Kidney glomerular epithelial cell (primary cell): ENCODE data around the gene IRAK2.
"Not testable (repeated sequence)": the region's sequence is repeated elsewhere in the genome, so short reads cannot be mapped to it uniquely, and the experiment has no call there.

Experiments used
- DNase-seq: peaks from one replicate; lab custom pipeline; 2025; lab: John Stamatoyannopoulos, UW

Gene IRAK2

DNA sequence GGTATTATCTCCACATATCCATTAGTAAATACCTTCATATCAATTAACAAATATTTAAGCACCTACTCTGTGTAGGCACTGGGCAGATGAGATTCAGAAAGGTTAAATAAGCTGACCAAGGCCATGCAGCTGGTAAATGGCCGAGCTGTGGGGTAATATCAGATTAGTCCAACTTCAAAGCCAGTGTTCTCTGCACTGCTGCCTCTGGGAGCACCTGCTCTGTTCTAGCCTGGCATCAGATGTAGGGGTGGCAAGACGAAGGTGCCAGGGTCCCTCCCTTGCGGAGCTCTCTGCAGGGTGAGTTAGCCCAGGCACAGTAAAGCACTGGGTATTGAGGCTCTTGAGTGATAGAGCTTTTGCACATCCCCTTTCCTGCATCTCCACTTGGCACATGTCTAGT lies 89.0 kb downstream of the IRAK2 start:
- DNase-seq, result no peak

DNA sequence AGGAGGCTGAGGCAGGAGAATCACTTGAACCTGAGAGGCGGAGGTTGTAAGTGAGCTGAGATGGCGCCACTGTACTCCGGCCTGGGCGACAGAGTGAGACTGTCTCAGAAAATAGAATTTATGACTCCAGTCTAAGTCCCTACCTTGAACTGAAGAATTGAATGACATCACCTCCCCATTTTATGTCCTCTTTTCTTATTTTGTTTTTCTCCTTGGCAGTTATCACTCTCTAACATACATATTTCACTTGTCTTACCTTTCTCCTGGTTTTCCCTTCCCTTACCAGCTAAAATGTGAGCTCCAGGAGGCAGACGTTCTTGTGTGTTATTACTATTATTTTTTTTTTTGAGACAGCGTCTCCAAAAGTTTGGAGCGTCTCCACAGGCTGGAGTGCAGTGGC lies 91.1 kb downstream of the IRAK2 start:
- no peak for DNase-seq

DNA sequence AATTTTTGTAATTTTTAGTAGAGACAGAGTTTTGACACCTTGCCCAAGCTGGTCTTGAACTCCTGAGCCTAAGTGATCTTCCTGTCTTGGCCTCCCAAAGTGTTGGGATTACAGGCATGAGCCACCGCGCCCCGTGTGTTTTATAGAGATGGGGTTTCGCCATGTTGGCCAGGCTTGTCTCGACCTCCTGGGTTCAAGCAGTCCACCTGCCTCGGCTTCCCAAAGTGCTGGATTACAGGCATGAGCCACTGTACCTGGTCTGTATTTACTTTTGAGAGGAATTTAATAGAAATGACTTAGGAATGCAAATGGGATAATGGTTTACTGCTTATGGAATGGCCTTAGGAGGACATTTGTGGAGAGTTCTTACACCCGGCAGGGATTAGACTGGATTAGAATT lies 94.3 kb downstream of the IRAK2 start:
- no peak for DNase-seq

DNA sequence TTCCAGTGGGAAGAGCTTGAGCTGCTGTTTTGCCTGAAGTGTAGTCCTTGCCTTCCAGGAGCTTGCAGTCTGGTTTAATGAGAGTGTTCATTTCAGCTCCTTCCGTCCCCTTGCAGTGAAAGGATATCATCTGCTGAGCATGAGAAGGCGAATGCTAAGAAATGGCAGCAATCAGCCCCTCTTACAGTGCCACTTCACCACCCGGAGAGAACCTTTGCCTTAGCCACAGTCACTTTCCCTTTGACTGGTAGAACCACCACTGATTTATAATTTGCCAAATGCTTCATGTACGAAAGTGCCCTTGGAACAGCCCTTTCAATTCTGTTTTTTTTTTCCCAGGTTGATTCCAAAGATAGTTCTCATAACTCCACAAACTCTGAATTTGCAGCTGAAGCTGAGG lies 95.1 kb downstream of the IRAK2 start:
- no peak for DNase-seq

DNA sequence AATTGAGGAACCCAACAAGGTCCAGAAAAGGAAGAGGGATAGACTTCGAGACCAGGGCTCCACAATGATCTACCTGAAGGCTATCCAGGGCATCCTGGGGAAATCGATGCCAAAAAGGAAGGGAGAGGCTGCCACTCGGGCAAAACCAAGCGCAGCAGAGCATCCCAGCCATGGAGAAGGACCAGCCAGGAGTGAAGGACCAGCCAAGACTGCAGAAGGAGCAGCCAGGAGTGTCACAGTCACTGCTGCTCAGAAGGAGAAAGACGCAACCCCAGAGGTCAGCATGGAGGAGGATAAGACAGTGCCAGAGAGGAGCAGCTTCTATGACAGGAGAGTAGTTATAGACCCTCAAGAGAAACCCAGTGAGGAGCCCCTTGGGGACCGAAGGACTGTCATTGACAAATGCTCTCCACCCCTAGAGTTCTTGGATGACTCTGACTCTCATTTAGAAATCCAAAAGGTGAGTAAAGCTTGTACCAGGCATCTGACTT lies 95.5 kb downstream of the IRAK2 start:
- DNase-seq, result no peak

DNA sequence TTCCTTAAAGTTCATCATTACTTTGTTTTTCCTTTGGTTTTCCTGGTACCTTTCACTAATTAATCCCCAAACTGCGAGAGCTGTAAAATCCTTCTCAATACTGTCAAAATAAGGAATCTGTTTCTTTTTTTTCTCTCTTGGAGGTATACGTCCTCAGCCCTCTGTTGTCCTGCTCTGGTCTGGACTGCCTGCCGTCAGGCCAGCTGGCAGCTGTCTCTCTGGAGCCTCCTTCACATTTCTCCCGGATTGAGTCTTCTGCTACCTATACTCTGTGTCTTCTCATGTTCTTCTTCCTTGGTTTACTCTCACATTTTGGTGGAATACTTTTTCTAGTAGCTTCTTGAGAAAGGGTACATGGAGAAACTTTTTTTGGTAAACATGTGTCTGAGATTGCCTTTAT lies 97.3 kb downstream of the IRAK2 start:
- no peak for DNase-seq

DNA sequence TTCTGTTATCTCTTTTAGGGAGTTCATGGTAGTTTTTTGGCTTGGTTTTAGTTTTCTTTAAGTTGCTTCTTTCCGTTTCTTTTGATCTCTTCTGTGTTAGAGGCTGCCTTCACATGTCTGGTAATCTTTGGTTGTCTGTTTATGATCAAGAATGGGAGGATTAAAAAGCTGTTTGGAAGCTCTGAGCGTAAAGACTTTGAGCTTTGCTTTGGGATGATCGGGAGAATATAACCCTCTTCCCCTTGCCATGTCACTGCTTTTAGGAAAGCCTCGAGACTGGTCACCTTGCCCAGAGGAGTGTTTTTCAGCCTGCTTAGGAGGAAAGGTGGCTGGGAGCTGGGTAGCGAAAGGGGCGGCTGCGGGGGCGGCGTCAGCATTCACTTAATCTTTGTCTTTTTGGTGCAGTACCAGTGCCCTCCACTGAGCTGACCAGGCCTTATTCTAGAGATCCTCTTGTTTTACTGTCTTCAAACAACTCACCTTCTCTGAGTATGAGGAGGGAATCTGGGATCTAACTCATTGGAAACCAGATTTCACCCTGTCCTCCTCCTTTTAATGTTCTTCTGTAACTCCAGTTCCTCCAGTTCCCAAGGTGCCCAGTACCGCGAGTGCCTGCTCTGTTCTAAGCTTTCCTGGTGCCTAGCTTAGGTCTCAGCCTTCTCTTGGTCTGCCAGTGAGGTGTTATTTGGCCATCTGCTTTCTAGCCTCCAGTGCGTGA lies 99.1 kb downstream of the IRAK2 start:
- DNase-seq, result no peak

DNA sequence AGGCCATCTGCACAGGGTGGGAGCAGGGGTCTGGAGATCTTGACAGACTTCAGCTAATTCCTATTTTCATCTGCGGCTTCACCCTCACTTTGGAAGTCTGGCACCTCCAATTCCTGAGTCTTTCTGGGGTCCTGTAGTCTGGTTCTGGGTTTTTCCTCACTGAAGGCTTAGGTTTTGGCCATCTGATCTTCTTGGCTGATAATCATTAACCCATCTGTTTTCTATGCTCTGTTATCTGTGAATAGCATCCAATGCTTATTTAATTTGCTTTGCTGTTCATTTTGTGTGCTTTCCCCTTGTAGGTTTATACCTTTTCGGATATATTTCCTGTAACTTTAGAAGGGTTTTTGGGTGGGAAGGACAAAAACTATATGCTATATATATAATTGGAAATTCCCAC lies 101.1 kb downstream of the IRAK2 start:
- no peak for DNase-seq

DNA sequence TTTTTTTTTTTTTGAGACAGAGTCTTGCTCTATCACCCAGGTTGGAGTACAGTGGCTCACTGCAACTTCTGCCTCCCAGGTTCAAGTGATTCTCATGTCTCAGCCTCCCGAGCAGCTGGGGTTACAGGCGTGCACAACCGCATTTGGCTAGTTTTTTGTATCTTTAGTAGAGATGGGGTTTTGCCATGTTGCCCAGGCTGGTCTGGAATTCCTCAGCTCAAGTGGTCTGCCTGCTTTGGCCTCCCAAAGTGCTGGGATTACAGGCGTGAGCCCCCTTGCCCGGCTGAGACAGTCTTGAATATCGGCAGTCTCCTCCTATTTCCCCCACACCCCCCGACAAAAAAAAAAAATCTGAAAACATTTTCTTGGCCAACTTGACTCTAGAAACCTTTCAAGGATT lies 102.2 kb downstream of the IRAK2 start:
- DNase-seq, result not testable (repeated sequence)

DNA sequence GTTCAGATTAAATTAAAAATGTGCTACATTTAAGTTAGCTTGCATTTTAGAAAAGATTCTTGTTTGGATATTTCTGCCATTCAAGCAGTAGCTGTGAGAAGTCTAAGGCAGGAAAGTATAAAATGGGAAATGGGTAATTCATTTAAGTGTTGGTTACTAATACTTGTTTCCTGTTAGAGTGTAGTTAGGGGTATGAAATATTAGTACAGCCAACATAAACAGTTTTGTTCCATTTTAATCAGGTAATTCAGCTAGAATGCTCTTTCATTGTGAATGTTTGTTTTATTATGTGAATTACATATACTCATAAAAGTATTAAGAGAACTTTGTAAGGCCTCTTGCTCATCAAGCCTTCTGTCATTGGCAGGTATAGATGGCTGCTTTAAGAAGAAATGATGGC lies 103.4 kb downstream of the IRAK2 start:
- DNase-seq, result no peak

DNA sequence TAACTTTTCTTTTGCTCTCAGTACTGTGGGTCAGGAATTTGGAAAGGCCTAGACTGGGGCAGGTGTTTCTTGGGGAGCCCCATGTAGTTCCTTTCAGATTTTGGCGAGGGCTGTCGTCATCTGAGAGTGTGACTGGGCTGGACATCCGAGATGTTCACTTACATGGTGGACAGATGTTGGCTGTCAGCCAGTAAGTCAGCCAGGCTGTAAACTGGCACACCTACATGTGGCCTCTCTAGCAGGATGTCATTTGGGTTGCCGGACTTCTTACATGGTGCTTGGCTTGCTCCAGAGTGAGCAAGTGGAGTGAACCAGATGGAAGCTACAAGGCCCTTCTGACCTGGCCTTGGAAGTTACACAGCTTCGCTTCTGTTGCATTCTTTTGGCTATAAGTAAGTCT lies 104.2 kb downstream of the IRAK2 start:
- DNase-seq, result no peak

DNA sequence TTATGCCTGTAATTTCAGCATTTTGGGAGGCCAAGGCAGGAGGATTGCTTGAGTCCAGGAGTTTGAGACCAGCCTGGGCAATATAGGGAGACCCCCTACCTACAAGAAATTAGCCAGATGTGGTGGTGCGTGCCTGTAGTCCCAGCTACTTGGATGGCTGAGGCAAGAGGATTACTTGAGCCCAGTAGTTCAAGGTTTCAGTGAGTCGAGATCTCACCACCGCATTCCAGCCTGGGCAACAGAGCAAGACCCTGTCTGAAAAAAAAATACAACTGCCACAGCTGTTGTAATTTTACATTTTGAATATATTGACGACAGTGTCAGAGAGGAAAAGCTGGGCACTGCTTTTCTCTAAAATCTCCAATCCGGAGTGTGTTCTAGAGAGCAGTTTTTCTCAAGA lies 104.7 kb downstream of the IRAK2 start:
- no peak for DNase-seq

DNA sequence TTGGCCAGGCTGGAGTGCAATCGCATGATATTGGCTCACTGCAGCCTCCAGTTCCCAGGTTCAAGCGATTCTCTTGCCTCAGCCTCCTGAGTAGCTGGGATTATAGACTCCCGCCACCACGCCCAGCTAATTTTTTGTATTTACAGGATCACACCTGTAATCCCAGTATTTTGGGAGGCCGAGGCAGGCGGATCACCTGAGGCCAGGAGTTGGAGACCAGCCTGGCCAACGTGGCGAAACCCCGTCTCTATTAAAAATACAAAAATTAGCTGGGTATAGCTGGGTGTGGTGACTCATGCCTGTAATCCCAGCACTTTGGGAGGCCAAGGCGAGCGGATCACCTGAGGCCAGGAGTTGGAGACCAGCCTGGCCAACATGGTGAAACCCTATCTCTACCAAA lies 107.8 kb downstream of the IRAK2 start:
- not testable (repeated sequence) for DNase-seq

DNA sequence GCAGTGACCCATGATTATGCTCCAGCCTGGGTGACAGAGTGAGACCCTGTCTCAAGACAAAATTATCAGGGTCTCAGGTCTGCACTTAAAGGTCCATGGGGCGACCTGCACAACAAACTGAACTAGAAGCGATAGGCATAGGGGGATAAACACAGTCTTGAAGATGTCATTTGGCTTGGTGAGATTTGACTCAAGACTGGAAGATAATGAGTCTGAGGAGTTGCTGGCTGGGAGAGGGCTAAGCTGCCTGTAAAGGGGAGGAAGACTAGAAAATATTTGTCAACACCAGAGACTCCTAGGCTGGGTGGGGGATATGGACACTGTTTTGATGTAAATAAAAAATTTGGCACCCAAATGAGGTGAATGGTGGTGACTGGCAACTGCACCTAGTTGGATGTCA lies 108.3 kb downstream of the IRAK2 start:
- no peak for DNase-seq

DNA sequence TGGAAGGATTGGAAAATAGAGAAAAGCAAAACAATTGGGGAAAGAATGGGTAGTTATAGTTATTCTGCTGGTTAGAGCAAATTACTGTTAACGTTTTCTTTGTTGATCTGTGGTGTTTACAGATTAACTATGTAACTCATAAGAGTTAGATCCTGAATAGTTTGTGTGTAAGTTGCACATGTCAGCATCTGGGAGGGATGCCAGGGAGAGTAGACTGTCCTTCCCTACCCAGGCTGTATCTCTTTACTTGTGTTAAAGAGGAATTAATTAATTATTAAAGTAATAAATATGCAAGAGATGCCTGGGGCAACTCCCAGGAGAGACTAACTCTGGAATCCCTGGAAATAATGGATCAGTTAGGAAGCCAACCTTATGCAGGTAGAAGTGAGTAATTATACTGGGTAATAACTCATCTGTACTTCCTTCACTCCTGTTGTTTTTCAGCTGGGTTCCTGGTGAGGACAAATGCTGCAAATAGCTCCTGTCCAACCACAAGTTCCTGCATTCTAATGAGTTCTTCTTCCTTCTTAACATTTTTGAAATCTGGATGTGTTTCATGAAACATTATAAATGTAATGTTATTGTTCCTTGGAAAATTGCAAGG lies 109.1 kb downstream of the IRAK2 start:
- DNase-seq, result peak; percentile 26

DNA sequence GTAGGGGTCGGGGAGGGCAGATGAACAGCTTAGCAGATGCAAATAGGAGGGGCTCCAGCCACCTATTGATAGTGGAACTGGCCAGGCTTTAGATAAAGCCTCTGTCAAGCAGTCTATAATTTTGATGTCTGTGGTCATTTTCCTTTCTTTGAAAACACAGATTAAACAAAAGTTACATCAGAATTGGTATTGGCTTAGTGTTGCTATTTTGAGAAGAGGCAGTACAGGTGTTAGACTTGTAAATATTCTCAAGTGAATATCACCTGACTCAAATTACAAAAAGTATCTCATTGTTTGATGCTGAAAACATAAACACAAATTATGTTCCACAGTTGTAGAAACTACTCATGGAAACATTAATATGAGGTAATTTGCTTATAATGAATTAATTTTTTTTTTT lies 109.9 kb downstream of the IRAK2 start:
- DNase-seq, result no peak

DNA sequence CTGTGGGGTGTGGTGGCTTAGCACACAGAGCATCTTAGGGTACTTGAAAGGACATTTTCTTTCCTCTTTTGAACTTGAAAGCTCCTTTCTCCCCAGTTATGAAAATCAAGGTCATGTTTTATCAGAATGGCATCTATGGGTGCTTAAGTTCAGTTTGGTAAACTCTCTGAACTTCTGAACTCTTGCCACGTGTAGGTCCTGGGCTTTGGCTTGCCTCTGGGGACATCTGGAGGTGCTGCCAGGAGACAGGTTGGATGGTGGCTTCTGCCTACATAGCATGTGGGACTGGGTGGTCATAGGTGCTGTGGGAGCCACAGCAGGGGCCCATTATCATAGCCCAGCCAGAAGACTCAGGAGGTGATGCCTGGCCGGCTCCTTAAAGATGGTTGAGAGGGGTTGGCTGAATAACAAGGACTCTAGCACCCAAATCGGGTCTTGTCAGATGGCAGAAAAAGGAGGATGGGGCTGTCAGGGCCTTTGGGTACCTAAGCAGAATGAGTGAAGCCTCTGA lies 112.5 kb downstream of the IRAK2 start:
- no peak for DNase-seq

DNA sequence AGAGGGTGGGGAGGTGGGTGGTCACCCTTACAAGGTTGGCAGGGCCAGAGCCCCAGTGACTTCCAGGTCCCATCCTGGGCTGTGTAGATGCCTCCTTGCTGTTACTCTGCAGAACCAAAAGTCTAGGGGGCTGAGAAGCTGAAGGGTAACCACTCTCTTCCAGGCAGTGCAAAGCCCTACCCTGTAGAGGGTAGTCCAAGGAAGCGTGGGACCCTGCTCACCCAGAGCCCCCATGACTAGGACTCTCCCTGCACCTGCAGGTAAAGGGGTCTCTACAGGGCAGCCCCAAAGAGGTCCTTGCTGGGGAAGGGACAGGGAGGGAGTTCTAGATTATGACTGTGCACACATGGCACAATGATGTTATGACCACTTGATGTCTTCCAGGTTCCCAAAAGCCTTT lies 113.8 kb downstream of the IRAK2 start:
- DNase-seq, result no peak

DNA sequence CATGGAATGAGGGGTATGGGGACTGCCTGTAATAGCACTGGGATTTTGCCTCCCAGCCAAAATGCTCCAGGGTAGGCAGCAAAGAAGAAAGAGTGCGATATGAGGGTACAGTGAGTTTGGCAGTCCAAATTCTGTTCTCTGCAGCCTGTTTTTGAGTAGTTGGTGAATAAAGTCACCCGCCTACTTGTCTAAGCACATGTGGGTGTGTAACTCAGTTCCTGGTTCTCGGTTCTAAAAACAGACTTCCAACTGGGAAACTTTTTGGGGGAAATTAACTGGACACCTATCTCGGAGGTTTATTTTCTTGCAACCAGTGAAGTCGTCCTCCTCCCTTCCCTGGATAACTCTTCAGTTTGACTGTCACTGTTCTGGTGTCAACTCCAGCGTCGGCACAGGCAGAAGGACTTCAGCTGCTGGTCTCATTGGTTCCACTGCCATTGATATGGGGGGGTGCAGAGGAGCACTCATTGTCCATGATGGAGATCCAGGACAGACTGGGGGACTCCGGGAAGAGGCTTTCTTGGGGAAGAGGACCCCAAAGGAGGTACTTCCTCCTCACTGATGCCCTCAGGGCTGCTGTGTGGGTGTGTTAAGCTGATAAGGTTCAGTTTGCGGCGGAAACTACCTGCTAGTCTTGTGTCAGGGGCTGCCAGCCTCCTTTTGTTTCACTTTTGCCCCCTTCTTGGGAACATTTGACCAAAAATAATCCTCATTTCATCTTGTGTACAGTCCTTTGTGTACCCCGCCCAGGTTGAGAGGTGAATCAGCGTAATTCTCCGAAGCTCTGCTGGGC lies 114.9 kb downstream of the IRAK2 start:
- no peak for DNase-seq

DNA sequence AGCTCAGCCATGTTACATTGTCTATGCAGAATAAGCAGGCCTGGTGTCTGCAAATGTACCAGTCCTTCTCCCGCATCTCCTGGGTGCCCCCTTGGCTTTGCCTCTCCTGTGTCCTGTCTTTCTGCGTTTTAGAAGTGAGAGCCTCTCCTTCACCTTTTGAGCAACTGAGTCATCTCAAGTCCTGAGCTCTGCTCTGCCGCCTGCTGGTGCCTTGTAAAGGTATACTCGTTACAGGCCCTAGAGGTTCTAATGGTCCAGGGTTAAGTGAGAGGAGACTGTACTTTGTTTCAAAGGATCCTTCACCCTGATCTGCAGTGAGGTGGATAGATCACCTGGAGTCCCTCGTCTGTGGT lies 115.4 kb downstream of the IRAK2 start:
- DNase-seq, result no peak

DNA sequence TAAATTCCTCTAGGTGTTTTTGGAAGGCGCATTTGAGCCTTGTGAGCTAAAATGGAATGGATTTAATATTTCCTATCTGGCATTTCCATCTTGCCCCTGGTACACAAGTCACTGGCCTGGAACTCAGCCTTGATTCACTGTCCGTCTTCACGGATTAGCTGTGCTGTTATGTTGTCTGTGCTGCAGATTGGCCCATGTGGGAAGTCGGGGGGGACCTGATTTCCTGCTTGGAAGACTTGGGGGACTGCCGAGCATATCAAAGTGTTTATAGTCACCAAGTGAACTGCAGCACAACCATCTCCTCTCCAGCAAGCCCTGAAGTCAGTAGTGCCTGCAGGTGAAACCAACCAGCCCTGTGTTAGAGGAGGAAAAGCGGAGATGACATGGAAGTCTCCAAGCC lies 115.9 kb downstream of the IRAK2 start:
- no peak for DNase-seq

DNA sequence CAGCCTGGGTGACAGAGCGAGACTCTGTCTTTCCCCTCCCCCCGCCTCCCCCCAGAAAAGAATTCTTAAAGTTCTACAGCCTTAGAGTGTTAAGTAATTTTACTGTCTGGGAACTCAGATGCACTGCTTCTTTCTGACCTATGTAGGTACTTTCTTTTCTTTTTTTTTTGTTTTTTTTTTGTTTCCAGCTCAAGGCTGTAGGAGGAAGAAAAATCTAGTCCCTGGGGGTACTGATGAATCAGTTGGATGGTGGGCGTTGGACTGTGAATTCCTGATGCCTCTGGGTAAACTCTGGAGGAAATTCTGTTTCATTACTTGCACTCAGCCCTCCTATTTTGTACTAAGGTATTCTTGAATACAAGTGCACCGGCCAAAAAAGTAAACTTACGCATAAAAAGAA lies 117.2 kb downstream of the IRAK2 start:
- peak; percentile 33 for DNase-seq

DNA sequence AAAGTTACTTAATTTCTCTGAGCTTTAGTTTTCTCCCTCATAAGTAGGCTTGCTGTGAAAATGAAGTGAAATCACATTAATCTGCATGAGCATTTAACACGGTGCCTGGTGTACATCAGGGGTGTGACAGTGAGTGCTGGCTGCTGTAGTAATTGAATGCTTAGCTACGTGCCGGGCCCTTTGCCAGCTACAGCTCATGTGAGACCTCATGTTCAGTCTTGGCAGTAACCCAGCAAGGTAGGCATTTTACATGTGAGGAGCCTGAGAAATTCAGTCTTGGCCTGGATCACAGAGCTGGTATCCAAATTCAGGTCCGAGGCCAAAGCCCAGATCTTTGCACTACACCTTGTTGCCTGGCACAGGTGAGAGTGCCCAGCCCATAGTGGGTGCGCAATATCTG lies 118.9 kb downstream of the IRAK2 start:
- DNase-seq, result no peak
